ENCODE measurements around the gene CA5A.
"Not testable (repeated sequence)": the region's sequence is repeated elsewhere in the genome, so short reads cannot be mapped to it uniquely, and the experiment has no call there.

CA5A gene

DNA sequence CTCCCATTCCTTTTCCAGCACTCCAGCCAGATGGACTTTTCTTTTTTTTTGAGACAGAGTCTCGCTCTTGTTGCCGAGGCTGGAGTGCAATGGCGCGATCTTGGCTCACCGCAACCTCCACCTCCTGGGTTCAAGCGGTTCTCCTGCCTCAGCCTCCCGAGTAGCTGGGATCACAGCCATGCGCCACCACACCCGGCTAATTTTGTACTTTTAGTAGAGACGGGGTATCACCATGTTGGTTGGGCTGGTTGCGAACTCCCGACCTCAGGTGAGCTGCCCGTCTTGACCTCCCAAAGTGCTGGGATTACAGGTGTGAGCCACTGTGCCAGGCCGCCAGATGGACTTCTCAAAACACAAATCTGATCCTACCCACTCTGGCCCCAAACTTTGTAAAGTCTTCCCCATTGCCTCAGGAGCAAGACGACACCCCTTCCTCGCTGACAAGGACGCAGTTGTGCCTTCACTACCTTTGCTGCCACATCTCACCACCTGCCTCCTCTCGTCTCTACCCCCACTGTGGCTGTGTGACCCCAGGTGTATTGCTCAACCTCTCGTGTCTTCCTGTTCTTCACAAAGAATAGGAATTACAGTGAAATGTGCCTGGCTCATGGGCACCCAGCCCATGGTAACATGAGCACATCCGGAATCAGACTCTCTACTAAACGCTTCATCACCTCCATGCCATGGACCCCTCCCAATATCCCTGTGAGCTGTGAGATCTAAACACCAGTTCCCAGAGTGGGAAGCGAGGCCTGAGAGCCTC lies 11.2 kb upstream of the CA5A start:
- DNase-seq (ENCODE audit: low read depth): no peak

- DNase-seq (ENCODE audit: low read depth): no peak
These were observed 10.4 kb upstream of the CA5A start for GRCh38 chr16:87946596-87947347.

- peak; percentile 85 for DNase-seq (ENCODE audit: low read depth)
These were observed 9.2 kb upstream of the CA5A start for GRCh38 chr16:87945351-87946042.

- no peak for DNase-seq (ENCODE audit: low read depth)
These were observed 6.4 kb upstream of the CA5A start for GRCh38 chr16:87942680-87943079.

GRCh38 chr16:87939562-87940423 lies 3.5 kb upstream of the CA5A start:
- DNase-seq (ENCODE audit: low read depth): no peak

- DNase-seq (ENCODE audit: low read depth): no peak
These were observed 2.2 kb upstream of the CA5A start for GRCh38 chr16:87938412-87938949.

DNA sequence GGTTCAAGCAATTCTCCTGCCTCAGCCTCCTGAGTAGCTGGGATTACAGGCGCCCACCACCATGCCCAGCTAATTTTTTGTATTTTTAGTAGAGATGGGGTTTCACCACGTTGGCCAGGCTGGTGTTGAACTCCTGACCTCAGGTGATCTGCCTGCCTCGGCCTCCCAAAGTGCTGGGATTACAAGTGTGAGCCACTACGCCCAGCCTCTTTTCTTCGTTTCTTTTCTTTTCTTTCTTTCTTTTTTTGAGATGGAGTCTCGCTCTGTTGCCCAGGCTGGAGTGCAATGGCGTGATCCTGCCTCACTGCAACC lies 858 bp upstream of the CA5A start:
- not testable (repeated sequence) for DNase-seq (ENCODE audit: low read depth)

DNA sequence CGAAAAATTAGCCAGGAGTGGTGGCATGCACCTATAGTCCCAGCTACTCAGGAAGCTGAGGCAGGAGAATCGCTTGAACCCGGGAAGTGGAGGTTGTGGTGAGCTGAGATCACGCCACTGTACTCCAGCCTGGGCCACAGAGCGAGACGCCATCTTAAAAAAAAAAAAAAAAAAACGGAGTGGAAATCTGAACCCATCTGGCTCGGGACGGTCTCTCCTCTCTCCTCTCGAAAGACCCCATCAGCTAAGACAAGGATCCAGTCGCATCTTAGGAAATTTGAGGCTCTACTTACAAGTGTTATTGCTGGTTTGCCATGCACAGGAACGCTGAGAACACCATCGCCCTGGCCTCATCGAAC lies 334 bp downstream of the CA5A start:
- not testable (repeated sequence) for DNase-seq (ENCODE audit: low read depth)

DNA sequence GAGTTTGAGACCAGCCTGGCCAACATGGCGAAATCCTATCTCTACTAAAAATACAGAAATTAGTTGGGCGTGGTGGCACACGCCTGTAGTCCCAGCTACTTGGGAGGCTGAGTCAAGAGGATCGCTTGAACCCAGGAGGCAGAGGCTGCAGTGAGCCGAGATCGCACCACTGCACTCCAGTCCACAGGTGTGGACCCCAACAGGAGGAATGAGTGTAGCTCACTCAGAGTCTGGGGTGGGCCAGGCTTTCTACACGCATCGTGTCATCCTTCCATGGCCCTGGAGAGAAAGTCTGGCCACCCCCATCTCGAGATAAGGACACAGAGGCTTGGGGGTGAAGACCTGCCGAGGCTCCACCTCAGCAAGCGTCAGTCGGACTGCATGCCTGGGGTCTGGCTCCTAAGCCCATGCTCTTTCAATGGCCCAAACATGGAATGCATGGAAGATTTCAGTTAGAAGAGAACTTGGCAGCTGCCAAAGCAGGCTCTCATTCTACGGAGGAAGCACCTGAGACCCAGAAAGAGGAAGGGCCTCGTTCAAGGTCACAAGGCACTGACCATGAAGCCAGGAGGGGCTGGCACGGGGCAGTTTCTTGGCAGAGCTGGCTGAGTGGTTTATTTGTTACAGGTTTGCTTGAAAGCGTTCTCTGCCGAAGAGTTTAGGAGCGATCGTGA lies 1.4 kb downstream of the CA5A start:
- DNase-seq (ENCODE audit: low read depth): not testable (repeated sequence)

DNA sequence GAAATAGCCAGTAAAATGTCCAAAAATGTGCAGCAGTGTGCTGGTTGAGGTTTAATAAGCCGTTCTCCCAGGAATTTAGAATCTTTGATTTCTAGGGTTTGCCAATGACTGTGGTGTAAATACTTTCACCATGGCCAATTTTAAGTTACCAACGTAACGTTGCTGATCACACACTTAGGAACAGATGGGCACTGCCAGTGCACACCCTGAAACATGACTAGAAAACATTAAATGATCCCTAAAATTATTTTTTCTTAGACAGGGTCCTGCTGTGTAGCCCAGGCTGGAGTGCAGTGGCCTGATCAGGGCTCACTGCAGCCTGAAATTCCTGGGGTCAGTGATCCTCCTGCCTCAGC lies 3.2 kb downstream of the CA5A start:
- no peak for DNase-seq (ENCODE audit: low read depth)

GRCh38 chr16:87932475-87933139 lies 3.7 kb downstream of the CA5A start:
- not testable (repeated sequence) for DNase-seq (ENCODE audit: low read depth)

DNA sequence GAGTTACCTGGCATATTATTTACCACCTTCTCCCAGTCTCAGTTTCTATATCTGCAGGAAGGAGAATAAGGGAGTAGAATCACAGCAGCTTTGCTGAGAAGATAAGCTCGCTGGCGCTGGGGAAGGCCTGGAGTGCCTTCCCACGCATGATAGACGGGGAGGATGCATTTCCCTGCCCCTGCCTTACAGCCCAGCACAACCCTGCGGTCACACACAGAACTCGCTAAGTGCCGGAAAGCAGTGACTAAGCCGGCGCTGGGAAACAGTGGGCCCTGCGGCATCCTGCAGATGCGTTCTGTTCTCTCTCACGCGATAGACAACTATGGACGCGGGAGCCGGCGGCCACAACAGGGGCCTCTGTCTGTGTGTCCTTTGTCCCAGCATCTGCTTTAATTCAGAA lies 4.8 kb downstream of the CA5A start:
- no peak for DNase-seq (ENCODE audit: low read depth)

- DNase-seq (ENCODE audit: low read depth): no peak
These were observed 5.9 kb downstream of the CA5A start for GRCh38 chr16:87930456-87930855.

DNA sequence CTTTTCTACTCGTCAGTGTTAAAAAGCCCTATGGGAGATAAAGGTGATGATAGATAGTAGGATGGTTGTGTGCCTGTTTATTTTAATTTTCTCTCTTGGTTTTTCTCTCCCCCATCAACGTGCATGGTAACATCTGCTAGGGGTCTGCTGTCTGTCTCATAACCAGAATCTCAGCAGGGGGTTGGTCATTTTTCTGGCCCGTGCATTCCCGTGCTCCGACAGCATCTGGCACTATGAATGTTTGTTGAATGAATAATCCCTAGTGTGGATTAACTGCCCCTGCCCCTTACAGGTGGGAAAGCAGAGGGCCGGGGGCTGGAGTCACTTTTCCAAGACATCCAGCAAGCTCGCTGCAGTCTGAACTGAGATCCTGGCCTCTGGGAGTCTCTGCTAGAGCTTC lies 6.3 kb downstream of the CA5A start:
- DNase-seq (ENCODE audit: low read depth): no peak

- no peak for DNase-seq (ENCODE audit: low read depth)
These were observed 9.2 kb downstream of the CA5A start for GRCh38 chr16:87927195-87927562.

GRCh38 chr16:87926246-87927194 lies 9.8 kb downstream of the CA5A start:
- DNase-seq (ENCODE audit: low read depth): no peak

- DNase-seq (ENCODE audit: low read depth): no peak
These were observed 11.3 kb downstream of the CA5A start for GRCh38 chr16:87924811-87925670.

GRCh38 chr16:87924041-87924810 lies 12.1 kb downstream of the CA5A start:
- DNase-seq (ENCODE audit: low read depth): no peak
